H1 (cell line): ENCODE data around the gene PNMA1. TPM values are rescaled to one million over a fixed set of nuclear protein-coding genes. Genes with fewer than 3 reads are reported as not detected.
A peak's percentile ranks its signal among the peaks of the same experiment; 100 is the strongest.

Source experiments
- CHD7 ChIP-seq: fragments of 300-600 bp; sonication (generic); IDR thresholded peaks from 2 replicates; pipeline ENCODE4 v1.7.1; 2012; ENCODE audit warnings: low read length, moderate library complexity, mild to moderate bottlenecking, inconsistent platforms; ENCODE audit not compliant: insufficient replicate concordance
- EZH2 ChIP-seq: fragments of 200-600 bp; sonication (generic); IDR thresholded peaks from 2 replicates; pipeline ENCODE4 v1.7.1; 2012; ENCODE audit warnings: low read depth, mild to moderate bottlenecking, moderate library complexity, low read length, inconsistent platforms; ENCODE audit not compliant: severe bottlenecking
- JUND ChIP-seq: IDR thresholded peaks from 2 replicates; pipeline ENCODE4 v1.6.1; 2011; ENCODE audit warnings: mild to moderate bottlenecking, improper control_type of control experiment, low read length
- NRF1 ChIP-seq: IDR thresholded peaks from 2 replicates; pipeline ENCODE4 v1.6.1; 2011; ENCODE audit warnings: mild to moderate bottlenecking, low read depth, low read length, improper control_type of control experiment
- POLR2A ChIP-seq, 2 experiments: IDR thresholded peaks; 1 replicate in 1 of 2; 2 replicates in 1 of 2; pipeline ENCODE4 v1.6.1; 2011; ENCODE audit warnings: low read depth in 2 of 2, low read length in 2 of 2, mild to moderate bottlenecking in 2 of 2; ENCODE audit errors: control extremely low read depth in 1 of 2
- POLR2AphosphoS5 ChIP-seq: IDR thresholded peaks from 2 replicates; pipeline ENCODE4 v1.6.1; 2011; ENCODE audit warnings: low read depth, low read length
- RNF2 ChIP-seq: fragments of 200-900, 300-1000 bp; sonication (generic); IDR thresholded peaks from 2 replicates; pipeline ENCODE4 v1.7.1; 2016; ENCODE audit warnings: borderline replicate concordance, low read depth, mild to moderate bottlenecking, antibody characterized with exemption, low read length; ENCODE audit not compliant: poor library complexity, severe bottlenecking; ENCODE audit errors: missing control alignments
- RXRA ChIP-seq: IDR thresholded peaks from 2 replicates; pipeline ENCODE4 v1.6.1; 2011; ENCODE audit warnings: low read depth, mild to moderate bottlenecking, low read length, moderate library complexity; ENCODE audit not compliant: insufficient read depth
- SAP30 ChIP-seq: fragments of 300-600 bp; sonication (generic); IDR thresholded peaks from 2 replicates; pipeline ENCODE4 v1.7.1; 2012; ENCODE audit warnings: low read length, moderate library complexity, mild to moderate bottlenecking, inconsistent platforms; ENCODE audit not compliant: insufficient read depth, insufficient replicate concordance
- SRF ChIP-seq: IDR thresholded peaks from 2 replicates; pipeline ENCODE4 v1.6.1; 2011; ENCODE audit warnings: mild to moderate bottlenecking, low read depth, low read length, moderate library complexity
- TCF12 ChIP-seq: IDR thresholded peaks from 2 replicates; pipeline ENCODE4 v1.6.1; 2011; ENCODE audit warnings: low read depth, mild to moderate bottlenecking, low read length
- polyA plus RNA-seq, 7 experiments: library from polyadenylated mRNA; depleted of rRNA in 3 of 7; stranded (reverse) in 5 of 7; unstranded in 2 of 7; fragments of >200 nt in 5 of 7; fragments of 200-250 nt in 2 of 7; gene quantifications; 1 replicate in 5 of 7; 2 replicates in 1 of 7; 4 replicates in 1 of 7; pipeline versions ENCODE4 v1.2.1 to v1.2.3, GENCODE V29; 2011 to 2013; ENCODE audit warnings: missing spikeins in 2 of 7, mixed read lengths in 2 of 7
- total RNA-seq: library from RNA; stranded (reverse); fragmentation: NEBNext Ultra II Directional; extraction: Animal tissue kit (Norgen Biotek cat#: 25700); gene quantifications from 2 replicates; pipeline ENCODE4 v1.2.1, GENCODE V29; 2021

The PNMA1 gene
- total and polyA plus RNA-seq, 2 of the 8 experiments (the other 6 are each of a cell fraction or from before 2014, with no cell fraction given): 15.8 to 52.7 TPM

DNA sequence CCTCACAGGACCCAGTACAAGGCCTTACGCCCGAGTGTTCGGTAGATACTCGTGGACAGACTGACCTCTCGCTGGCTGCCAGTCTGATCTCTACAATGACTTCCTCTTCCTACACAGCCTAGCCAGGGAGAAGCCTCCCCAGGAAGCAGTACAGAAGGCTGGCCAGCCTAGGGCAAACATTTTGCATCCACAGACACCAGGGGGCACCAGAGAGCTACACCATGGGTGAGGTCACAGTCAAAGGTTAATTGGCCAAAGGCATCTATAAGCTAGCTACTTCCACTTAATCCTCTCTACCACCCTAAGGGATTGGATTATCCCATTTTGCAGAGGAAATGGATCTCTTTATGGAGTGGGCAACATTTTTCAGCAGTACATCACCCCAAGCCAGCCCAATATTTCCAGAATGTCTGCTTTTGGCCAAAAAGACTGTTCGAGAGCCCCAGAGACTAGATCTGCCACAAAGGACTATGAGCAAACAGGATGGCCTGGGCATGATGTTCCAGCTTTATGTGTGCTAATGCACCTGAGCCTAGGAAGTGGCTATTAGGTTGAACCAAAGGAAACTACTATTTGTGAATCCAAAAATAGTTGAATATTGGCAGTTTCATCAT lies 14.6 kb upstream of the PNMA1 start (continued):
- peak; percentile 61; the same call in 1 of the 2 replicates for TF ChIP-seq JUND
- no peak for TF ChIP-seq CHD7
- no peak for TF ChIP-seq POLR2AphosphoS5
- no peak for TF ChIP-seq SRF
- no peak for TF ChIP-seq RXRA
- no peak for TF ChIP-seq RNF2
- no peak for TF ChIP-seq NRF1
- TF ChIP-seq TCF12: no peak
- TF ChIP-seq EZH2: no peak
- TF ChIP-seq POLR2A (IDR thresholded peaks at IDR 0.05; ENCODE audit: control extremely low read depth in 1 of 2, low read depth in 2 of 2, low read length in 2 of 2): no peak
- no peak for TF ChIP-seq SAP30
